Measurements from ENCODE around the gene TRAF2. TPM values are rescaled to one million over a fixed set of nuclear protein-coding genes. Genes with fewer than 3 reads are reported as not detected.
A peak's percentile ranks its signal among the peaks of the same experiment; 100 is the strongest.
"Not testable (repeated sequence)": the region's sequence is repeated elsewhere in the genome, so short reads cannot be mapped to it uniquely, and the experiment has no call there.

TRAF2 gene, protein sequence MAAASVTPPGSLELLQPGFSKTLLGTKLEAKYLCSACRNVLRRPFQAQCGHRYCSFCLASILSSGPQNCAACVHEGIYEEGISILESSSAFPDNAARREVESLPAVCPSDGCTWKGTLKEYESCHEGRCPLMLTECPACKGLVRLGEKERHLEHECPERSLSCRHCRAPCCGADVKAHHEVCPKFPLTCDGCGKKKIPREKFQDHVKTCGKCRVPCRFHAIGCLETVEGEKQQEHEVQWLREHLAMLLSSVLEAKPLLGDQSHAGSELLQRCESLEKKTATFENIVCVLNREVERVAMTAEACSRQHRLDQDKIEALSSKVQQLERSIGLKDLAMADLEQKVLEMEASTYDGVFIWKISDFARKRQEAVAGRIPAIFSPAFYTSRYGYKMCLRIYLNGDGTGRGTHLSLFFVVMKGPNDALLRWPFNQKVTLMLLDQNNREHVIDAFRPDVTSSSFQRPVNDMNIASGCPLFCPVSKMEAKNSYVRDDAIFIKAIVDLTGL
- total RNA-seq = 8.8 TPM
- long read RNA-seq, transcript TRAF2-201 (11 exons, 2,264 nt) = major isoform, 48 of 69 reads
- long read RNA-seq, partial matches to known transcripts = 16 of 69 reads
- long read RNA-seq, other reads (novel, unspliced or antisense) = 5 of 69 reads

DNA sequence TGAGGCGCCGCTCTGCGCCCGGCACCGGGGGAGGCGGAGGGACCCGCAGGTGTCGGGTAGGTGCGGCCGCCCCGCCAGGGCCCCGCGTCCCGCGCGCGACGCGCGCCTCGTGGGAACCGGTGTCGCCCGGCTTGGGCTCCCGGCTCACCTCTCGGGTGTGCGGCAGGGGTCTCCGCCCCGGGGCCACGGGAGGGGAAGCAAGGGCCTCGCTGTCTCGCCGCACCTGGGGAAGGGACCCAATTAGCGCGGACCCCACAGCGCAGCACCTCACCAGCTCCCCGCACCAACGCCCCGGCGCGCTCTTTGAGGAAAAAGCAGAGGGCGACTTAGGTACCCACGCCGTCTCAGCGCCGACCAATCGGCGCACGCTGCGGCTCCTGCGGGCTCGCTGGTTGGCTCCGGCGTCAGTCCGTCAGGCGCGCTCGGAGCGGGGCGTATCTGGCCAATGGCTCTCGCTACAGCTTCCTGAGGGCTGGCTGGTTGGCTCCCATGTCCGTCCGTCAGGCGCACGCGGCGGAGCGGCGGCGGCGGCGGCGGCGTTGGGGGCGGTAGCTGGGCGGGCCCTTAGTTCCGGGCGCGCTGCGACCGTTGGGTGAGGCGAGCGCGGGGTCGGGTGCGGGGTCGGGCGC is at the start of gene TRAF2:
TRAF2 (plus strand) TSS at position 567 of the 629 bp plus-strand sequence. CDS start 12,225 bp downstream, outside the sequence.
- DNase-seq (ENCODE audit: low spot score) = peak; percentile 99

DNA sequence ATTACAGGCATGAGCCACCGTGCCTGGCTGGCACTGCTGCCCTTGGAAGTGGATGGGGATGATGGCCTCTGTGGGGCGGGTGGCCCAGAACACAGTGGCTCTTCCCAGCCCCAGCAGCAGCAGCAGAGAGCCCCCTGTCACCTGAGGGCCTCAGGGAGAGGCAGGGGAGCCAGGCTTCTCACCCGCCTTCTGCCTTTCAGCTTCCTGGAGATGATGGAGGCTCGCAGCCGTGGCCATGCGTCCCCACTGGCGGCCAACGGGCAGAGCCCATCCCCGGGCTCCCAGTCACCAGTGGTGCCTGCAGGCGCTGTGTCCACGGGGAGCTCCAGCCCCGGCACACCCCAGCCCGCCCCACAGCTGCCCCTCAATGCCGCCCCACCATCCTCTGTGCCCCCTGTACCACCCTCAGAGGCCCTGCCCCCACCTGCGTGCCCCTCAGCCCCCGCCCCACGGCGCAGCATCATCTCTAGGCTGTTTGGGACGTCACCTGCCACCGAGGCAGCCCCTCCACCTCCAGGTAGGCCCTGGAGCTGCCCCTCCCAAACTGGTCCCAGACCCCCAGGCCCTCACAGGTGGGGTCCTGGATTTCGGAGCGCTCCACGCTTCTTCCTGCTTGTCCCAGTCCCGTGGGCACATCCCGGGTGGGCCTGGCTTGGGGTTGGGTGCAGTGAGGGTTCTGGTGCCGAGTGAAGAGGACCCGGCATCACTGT is 49.0 kb upstream of the TRAF2 start:
- DNase-seq (ENCODE audit: low spot score) = no peak

DNA sequence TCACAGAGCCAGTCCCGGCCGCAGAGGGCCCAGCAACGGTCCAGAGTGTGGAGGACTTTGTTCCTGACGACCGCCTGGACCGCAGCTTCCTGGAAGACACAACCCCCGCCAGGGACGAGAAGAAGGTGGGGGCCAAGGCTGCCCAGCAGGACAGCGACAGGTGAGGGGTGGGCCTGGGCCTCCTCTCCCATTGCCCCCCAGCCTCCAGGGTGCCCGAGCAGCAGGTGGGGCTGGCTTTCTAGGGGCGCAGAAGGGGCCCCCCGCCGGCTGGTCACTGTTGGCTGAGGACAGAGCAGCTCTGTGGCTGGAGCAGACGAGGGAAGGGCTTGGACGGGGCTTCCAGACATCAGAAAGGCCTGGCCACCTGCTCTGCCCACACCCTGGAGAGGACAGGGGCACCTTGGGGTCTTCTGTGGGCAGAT is 48.4 kb upstream of the TRAF2 start:
- DNase-seq (ENCODE audit: low spot score) = not testable (repeated sequence)

DNA sequence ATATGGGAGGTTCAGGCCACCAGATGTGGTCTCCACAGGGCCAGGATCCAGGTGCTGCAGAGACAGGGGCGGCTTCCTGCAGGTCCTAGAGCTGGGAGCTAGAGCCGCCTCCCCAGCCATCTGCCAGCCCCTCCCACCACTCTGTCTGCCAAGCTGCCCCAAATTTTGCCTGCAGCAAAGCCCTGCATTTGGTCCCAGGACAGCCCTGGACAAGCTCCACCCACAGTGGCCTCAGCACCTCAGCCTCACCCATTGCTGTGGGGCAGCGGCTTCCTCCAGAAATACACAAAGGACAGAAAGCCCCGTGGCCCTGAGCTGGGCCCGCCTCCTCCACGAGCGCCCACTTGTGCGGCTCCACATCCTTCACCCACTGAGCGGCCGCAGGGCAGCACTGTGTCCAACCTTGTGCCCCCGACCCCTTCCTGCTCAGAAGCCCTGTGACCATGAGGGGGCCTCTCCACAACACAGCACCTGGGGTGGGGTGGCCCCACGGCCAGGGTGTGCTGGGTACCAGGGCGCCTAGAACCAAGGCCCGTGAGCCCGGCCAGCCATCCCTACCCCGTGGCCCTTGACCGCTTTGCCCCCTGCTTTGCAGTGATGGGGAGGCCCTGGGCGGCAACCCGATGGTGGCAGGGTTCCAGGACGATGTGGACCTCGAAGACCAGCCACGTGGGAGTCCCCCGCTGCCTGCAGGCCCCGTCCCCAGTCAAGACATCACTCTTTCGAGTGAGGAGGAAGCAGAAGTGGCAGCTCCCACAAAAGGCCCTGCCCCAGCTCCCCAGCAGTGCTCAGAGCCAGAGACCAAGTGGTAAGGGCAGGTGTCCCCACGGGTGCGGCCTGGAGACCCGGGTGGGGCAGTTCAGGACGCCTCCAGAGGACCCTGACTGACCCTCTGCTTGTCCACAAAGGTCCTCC is 47.7 kb upstream of the TRAF2 start:
- no peak for DNase-seq (ENCODE audit: low spot score)

DNA sequence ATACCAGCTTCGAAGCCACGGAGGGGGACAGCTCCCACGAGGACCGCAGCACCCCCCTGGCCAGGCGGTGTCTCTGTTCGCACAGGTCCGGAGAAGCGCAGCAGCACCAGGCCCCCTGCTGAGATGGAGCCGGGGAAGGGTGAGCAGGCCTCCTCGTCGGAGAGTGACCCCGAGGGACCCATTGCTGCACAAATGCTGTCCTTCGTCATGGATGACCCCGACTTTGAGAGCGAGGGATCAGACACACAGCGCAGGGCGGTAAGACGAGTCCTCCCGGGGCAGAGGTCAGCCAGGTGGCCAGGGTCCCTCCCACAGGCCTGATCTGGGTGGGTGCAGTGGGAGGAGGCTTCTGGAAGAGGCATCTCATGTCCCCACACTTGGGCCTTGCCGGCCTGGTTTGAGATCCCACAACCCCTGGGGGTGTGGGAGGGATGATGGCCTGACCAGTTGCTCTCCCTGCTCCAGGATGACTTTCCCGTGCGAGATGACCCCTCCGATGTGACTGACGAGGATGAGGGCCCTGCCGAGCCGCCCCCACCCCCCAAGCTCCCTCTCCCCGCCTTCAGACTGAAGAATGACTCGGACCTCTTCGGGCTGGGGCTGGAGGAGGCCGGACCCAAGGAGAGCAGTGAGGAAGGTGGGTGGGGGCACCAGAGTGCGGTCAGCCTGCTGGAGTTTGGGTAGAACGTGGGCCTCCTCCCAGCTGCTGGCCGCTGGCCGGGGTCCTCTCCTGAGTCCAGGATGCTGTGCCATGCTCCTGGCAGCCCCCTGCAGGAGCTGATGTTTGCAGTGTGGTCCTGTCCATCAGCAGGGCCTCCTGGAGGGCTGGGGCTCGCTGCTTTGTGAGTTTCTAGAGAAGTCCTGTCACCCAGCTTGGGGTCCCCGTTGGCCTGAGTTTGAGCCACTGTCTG is 46.8 kb upstream of the TRAF2 start:
- DNase-seq (ENCODE audit: low spot score) = no peak

DNA sequence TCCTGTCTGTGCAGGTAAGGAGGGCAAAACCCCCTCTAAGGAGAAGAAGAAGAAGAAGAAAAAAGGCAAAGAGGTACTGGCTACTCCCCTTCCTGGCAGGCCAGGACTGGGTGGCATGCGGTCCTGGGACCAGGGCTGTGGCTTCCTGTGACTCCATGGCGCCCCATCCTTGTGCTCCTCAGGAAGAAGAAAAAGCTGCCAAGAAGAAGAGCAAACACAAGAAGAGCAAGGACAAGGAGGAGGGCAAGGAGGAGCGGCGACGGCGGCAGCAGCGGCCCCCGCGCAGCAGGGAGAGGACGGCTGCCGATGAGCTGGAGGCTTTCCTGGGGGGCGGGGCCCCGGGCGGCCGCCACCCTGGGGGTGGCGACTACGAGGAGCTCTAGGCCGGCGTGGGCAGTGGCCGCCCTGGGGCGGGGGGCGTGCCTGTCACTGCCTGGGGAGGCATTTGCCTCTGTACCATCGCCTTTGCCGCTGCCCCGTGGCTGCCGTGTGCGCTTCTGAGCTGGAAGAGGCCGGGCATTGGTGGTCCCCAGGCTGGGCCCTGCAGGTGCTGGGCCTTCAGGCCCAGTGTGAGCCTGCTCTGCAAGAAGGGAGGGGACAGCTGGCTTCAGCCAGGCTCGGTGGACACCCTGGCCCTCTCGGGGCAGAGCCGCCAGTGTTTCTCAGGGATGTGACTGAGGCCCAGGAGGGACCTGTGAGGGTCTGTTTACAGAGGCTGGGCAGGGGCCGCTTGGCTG is 46.0 kb upstream of the TRAF2 start:
- no peak for DNase-seq (ENCODE audit: low spot score)

DNA sequence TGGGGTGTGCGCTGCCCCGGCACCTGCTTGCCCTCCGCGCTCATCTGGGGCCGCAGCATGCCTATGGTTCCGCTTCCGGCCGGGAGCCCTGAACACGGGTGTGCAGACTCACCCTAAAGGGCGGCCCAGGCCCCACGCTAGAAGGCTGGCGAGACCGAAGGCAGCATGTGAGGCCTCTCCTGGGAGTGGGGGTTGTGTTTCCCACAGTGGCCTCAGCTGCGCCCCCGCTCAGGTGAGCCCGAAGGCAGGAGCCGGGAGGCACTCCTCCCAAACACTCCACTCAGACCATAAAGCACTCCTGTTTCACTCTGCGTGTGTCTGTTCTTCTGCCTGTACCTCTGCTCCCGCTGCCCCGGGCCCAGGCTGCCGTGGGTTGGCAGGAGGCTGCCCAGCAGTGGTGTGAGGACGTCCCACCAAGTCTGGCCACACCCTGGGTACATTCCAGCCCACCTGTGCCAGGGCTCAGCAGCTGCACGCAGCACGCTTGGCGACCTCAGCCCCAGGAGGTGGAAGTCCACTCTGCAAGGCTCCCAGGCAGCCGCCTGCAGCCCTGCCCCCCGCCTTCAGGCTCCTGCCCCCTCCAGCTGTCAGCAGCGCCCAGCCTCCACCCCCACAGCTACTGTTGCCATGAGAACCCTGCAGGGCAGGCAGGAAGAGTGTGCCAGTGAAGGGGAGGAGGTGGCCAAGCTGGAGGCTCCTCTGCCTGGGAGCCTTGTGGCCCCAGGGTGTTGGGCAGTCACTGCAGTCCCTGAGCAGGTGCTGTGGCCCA is 45.3 kb upstream of the TRAF2 start:
- no peak for DNase-seq (ENCODE audit: low spot score)

DNA sequence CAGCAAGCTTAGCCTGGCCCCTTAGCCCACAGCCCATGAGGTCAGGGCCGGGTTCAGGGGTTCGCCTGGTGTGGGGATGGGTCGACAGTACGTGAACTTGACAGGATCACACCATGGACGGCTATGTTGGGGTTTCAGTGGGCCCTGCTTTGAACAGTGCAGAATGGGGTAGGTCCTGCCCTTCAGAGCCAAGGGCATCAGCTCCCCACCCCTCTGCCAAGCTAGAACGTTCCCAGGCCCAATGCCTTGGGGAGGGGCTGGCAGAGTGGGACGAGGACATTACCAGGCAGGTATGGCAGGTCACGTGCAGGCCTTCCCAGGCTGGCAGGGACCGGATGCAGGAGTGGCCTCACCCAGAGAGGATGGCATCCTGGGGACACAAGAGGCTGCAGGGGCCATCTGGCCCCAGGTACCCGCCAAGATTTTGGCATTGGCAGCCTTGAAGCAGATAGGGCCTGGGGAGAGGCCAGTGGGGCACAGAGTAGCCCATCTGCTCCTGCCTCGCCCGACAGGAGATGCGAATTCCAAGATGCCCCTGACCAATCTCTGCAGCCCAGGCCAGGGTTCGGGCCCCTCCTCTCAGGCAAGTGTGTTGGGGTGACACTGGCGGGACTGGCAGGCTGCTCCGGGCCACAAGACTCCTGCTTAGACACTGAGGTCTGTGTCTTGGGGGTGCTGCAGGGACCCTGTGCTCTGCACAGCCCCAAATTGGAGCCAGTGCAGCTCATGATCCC is 44.5 kb upstream of the TRAF2 start:
- DNase-seq (ENCODE audit: low spot score) = not testable (repeated sequence)

DNA sequence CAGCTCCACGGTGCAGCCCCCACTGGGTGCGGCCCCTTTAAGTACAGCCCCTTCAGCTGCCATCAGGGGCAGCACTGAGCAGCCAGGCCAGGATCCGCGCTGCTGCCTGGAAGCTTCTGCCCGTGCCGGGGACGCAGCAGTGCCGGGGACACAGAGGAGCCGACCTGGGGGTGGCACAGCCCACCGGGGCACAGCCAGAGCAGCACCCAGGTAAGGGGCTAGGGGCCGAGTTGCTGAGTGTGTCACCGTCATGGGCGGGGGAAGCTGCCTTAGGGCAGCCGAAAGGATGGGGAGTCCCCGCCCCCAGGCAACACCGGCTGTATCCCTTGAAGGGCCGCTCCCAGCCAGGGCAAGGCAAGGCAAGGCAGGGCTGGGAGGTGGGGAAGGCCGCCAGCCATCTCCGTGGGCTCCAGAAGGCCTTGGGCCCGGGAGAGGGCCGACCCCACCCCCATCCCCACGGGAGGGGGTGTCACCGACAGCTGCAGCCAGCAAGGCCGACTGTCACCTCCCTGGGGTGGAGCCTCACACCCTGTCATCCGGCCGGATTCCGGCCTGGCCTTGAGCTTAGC is 43.9 kb upstream of the TRAF2 start, which contains the start of gene AJM1:
AJM1 (plus strand) TSS at position 99 of the 569 bp plus-strand sequence. CDS start 1,937 bp downstream, outside the sequence.
- DNase-seq (ENCODE audit: low spot score) = not testable (repeated sequence)

DNA sequence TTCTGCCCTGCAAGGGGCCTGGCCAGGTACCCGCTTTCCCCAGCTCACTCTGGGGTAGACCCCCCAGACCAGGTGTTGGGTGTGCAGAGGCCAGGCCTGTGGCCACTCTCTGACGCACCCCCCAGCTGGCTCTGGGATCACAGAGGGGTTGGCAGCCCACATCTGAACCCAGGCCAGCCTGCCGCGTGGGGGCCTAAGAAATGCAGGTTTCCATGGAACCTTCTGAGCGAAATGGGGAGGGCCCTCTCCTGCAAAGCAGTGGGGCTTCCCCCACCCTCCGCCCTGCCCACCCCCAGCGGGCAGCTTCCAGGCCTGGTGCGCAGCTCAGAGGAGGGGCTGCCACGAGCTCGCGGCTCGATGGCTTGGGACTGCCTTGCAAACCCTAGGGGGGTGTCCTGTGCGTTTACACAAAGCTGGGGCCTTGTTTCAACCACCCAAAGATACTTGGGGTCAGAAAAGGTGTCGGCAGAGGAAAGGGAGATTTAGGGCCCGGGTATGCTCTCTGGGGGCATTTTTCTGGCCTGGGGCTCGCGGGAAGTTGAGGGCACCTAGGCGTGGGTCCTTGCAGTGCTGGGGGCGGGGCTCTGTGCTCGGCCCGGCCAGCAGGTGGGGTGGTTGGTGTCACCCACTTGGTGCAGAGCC is 43.0 kb upstream of the TRAF2 start:
- not testable (repeated sequence) for DNase-seq (ENCODE audit: low spot score)

DNA sequence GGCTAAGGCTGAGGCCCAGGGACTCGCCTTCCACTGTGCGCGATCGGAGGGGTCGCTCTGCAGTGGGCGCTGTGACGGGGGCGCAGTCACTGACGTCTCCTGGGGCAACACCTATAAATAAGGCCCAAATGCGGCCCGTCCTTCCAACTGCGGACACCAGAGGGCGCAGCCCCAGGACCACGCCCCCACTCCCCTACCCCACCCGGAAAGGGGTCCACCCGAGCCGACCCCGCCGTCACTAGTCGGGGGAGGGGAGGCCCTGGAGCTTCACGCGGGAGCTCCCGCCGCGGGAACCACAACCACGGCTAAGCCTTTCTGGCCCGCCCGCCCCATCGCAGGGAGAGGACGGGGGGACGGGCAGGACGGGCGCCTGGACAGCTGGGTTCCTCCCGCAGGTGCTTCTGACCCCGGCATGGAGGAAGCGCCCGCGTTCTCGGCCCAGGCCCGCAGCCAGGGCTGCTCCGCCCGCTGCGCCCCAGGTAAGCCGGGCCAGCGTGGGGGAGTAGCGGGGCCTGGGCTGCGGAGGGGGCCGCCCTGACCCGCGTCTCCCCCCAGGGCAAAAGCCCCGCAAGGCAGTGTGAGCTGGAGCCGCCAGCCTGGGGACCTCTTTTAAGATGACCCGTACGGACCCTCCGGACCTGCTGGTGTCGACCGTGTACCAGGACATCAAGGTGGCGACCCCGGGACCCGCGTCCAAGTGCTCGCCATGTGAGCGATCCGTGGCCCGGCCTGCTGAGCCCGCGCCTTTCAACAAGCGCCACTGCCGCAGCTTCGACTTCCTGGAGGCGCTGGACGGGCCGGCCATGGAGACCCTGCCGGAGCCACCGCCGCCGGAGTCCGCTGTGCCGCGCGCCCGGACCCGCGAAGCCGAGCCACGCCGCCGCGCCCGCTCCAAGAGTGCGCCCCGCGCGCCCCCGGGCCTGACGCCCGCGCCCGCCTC is 42.2 kb upstream of the TRAF2 start:
- not testable (repeated sequence) for DNase-seq (ENCODE audit: low spot score)

DNA sequence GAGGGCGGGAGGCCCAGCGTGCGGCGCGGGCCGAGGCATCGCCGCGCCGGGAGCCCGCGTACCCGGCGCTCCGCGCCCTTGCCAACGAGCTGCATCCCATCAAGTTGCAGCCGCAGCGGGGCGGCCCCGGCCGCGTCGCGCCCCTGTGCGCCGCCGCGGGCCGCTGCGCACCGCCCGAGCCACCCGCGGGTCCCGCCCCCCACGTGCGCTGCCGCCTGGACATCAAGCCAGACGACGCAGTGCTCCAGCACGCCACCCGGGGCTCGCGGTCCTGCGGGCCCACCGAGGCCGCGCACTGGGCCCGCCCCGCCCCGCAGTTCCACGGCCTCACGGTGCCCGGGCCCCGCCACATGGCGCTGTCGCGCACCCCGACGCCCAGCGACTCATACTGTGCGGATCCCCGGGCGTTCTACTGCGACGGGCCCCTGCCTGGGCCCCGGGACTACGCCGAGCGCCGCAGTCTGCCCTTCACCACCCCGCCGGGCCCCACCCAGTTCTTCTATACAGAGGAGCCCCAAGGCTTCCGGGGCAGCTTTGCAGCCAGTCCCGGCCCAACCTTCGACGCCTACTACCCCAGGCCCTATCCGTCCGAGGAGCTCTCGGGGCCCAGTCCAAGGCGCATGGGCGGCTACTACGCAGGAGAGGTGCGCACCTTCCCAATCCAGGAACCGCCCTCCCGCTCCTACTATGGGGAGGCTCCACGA is 41.4 kb upstream of the TRAF2 start:
- DNase-seq (ENCODE audit: low spot score) = no peak

DNA sequence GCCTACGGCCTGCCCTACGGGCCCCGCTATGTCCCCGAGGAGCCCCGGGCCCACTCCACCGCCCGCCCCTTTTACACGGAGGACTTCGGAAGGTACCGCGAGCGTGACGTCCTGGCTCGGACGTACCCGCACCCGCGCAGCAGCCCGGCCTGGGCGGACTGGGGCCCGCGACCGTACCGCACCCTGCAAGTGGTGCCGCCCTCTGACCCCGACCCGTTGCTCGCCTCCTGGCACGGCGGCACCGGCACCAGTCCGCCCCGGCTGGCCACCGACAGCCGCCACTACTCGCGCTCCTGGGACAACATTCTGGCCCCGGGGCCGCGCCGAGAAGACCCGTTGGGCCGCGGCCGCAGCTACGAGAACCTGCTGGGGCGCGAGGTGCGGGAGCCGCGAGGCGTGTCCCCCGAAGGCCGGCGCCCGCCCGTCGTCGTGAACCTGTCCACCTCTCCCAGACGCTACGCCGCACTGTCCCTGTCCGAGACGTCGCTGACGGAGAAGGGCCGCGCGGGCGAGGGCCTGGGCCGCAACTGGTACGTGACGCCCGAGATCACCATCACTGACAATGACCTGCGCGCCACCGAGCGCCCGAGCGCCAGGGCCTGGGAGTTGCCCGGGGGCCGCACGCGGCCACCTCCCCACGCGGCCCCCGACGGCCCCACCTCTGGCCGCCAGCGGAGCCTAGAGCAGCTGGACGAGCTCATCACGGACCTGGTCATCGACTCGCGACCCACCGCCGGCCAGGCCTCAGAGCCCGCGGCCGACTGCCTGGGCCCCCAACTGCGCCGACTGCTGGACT is 40.7 kb upstream of the TRAF2 start:
- DNase-seq (ENCODE audit: low spot score) = no peak

All from mesenteric fat pad (tissue), 1 donor.